HAP-1 (cell line): ENCODE results near the gene SLC24A5.

ENCODE experiments used
- DNase-seq, 2 experiments: peaks; one replicate each; pipeline ENCODE4 v3.0.0-alpha.2; 2016 to 2020; ENCODE audit warnings: low spot score in 2 of 2
- H3K27me3 ChIP-seq: fragments of 250-450 bp; sonication (Bioruptor Pico); 2 replicates; pipeline ENCODE4 v1.5.1; 2020; ENCODE audit warnings: low read depth, mild to moderate bottlenecking, moderate library complexity
- H3K36me3 ChIP-seq: fragments of 250-450 bp; sonication (Bioruptor Pico); replicated peaks from 2 replicates; pipeline ENCODE4 v1.5.1; 2020; ENCODE audit warnings: mild to moderate bottlenecking
- H3K4me1 ChIP-seq: fragments of 250-450 bp; sonication (Bioruptor Pico); 2 replicates; pipeline ENCODE4 v1.5.1; 2020; ENCODE audit warnings: mild to moderate bottlenecking
- H3K4me3 ChIP-seq: fragments of 250-450 bp; sonication (Bioruptor Pico); 2 replicates; pipeline ENCODE4 v1.5.1; 2020; ENCODE audit warnings: mild to moderate bottlenecking, moderate library complexity
- H3K9me3 ChIP-seq: fragments of 250-450 bp; sonication (Bioruptor Pico); 2 replicates; pipeline ENCODE4 v1.5.1; 2020; ENCODE audit warnings: mild to moderate bottlenecking, moderate library complexity
- in situ Hi-C: fragments of 300-500 bp; cut with MboI; formaldehyde crosslinking; loops from 3 replicates; pipeline ENCODE4 v1.14.3; 2020; ENCODE audit warnings: low sequenced_read_pairs, inconsistent platforms, mixed read lengths

Gene SLC24A5

GRCh38 chr15:48096355-48096786 is 24.4 kb upstream of the SLC24A5 start:
- Histone ChIP-seq H3K36me3 (no peaks in the 10 kb centered on the region), H3K9me3 (no peaks in the 10 kb centered on the region), H3K4me3 (no peak overlapping the region), H3K4me1 (peaks cover under 1% of the 10 kb centered on the region; the same call in 1 of the 2 replicates), H3K27me3 (no peaks in the 10 kb centered on the region; the same call in 1 of the 2 replicates)
- no peak for DNase-seq
- in situ Hi-C loops = no loop called here

GRCh38 chr15:48096813-48097212 is 24.0 kb upstream of the SLC24A5 start:
- H3K9me3 ChIP-seq = no peaks in the 10 kb centered on the region
- no peaks in the 10 kb centered on the region for H3K36me3 ChIP-seq
- no peaks in the 10 kb centered on the region for H3K4me1 ChIP-seq
- no peak for DNase-seq
- no peak overlapping the region for H3K4me3 ChIP-seq
- in situ Hi-C loops = no loop called here
- H3K27me3 ChIP-seq = no peaks in the 10 kb centered on the region

DNA sequence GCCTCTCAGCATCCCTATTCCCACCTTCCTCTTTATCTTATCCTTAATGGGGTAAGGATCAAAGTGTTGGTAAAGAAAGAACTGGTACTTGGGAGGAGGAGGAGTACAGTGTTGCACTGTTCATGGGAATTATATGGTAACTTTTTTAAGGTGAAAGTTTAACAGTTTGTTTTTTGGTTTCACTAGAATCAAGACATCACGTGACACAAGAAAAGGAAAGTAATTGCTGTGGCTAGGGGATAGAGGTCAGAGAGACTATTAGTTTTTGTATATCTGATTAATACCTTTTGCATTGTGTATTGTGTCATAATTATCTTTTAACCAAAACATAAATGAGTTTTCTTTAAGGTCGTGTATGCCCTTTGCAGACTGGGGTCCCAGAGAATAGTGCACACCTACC is 23.5 kb upstream of the SLC24A5 start:
- in situ Hi-C loops = no loop called here
- Histone ChIP-seq H3K27me3 (no peaks in the 10 kb centered on the region), H3K9me3 (no peaks in the 10 kb centered on the region), H3K4me1 (no peaks in the 10 kb centered on the region), H3K4me3 (no peak overlapping the region), H3K36me3 (no peaks in the 10 kb centered on the region)
- no peak for DNase-seq

DNA sequence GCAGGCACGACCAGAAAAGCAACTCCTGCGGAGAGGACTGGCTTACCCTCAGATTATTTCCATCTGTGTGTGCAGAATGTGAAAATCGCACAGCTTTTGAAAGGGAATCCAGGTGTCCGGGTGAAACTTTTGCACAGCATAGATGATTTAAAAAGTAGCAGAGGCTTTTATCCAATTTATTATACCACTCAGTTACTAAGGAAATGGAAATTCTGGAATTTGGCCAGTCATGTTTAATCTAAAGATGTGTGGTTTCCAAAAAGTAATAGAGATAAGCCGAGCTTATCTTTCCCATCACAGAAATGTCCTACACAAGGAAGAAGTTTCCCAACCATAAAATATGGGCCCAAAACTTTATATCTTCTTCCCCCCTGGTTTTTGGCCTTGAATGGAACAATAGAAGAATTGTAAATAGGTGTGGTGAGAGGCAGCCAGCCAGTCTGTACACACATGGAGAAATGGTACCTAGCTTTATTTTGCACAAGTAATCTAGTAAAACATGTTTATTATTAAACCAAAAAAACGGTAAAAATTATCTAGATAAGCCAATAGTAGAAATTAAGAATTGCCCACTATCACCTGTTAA is 19.3 kb upstream of the SLC24A5 start:
- in situ Hi-C loops = loop anchor here (25.0 kb wide), 1 partner anchor 186 kb away; no protein-coding TSS in a partner anchor
- no peaks in the 10 kb centered on the region for H3K4me1 ChIP-seq
- no peaks in the 10 kb centered on the region for H3K36me3 ChIP-seq
- H3K4me3 ChIP-seq = no peak overlapping the region
- H3K9me3 ChIP-seq = no peaks in the 10 kb centered on the region
- H3K27me3 ChIP-seq = peaks cover 10% of the 10 kb centered on the region
- DNase-seq = no peak

GRCh38 chr15:48102167-48102566 is 18.6 kb upstream of the SLC24A5 start:
- DNase-seq = no peak
- Histone ChIP-seq H3K4me3 (no peak overlapping the region), H3K36me3 (no peaks in the 10 kb centered on the region), H3K9me3 (no peaks in the 10 kb centered on the region), H3K27me3 (peaks cover 10% of the 10 kb centered on the region), H3K4me1 (no peaks in the 10 kb centered on the region)
- in situ Hi-C loops = loop anchor here (25.0 kb wide), 1 partner anchor 185 kb away; no protein-coding TSS in a partner anchor

- peaks cover 10% of the 10 kb centered on the region for H3K27me3 ChIP-seq
- H3K36me3 ChIP-seq = no peaks in the 10 kb centered on the region
- no peak overlapping the region for H3K4me3 ChIP-seq
- H3K4me1 ChIP-seq = no peaks in the 10 kb centered on the region
- in situ Hi-C loops = loop anchor here (25.0 kb wide), 1 partner anchor 184 kb away; no protein-coding TSS in a partner anchor
- H3K9me3 ChIP-seq = no peaks in the 10 kb centered on the region
- no peak for DNase-seq
Measured at GRCh38 chr15:48103647-48104046, 17.1 kb upstream of the SLC24A5 start.

DNA sequence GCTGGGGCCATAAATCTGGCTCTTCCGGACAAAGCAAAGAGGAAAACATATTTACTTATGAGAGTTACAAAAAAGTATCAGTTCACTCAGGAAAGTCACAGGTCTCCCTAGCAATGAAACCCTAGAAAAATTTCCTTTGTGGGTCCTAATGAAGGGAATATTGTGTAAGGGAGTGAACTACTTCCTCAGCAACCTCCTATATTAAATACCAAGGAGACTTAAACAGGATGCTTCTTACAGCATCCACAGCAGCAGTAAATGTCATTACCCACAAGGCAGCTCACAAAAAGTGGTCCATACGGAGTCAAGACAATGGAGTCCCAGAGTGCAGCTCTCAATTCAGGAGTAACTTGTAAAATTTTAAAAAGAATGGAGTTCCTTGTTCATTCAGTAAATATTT is 14.9 kb upstream of the SLC24A5 start:
- H3K36me3 ChIP-seq = no peaks in the 10 kb centered on the region
- in situ Hi-C loops = loop anchor here (25.0 kb wide), 1 partner anchor 181 kb away; no protein-coding TSS in a partner anchor
- peaks cover 10% of the 10 kb centered on the region for H3K27me3 ChIP-seq
- H3K9me3 ChIP-seq = no peaks in the 10 kb centered on the region
- no peak overlapping the region for H3K4me3 ChIP-seq
- no peak for DNase-seq
- no peaks in the 10 kb centered on the region for H3K4me1 ChIP-seq

DNA sequence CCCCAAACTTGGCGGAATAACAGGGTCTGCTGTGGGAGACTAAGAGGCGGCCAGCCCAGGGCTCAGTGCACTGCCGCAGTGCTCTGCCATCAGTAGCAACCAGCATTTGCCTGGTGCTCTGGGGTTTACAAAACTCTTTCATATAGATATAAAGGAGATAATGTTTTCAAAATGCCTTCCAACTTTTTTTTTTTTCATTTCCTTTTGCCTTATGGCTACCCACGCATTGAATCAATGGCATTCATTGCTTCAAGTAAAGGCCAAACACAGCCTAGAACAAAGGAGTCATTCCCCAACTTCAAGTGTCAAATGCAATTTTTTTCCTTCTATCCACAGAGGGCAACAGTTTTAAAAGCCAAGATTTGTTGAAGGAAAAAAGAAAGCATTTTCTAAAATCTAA is 11.6 kb upstream of the SLC24A5 start:
- Histone ChIP-seq H3K4me3 (no peak overlapping the region), H3K9me3 (no peaks in the 10 kb centered on the region), H3K36me3 (no peaks in the 10 kb centered on the region), H3K27me3 (peaks cover 10% of the 10 kb centered on the region), H3K4me1 (no peaks in the 10 kb centered on the region)
- in situ Hi-C loops = loop anchor here (25.0 kb wide), 1 partner anchor 178 kb away; no protein-coding TSS in a partner anchor
- no peak for DNase-seq

- H3K4me3 ChIP-seq = no peak overlapping the region
- no peaks in the 10 kb centered on the region for H3K9me3 ChIP-seq
- DNase-seq = no peak
- no peaks in the 10 kb centered on the region for H3K4me1 ChIP-seq
- H3K27me3 ChIP-seq = peaks cover 10% of the 10 kb centered on the region
- in situ Hi-C loops = loop anchor here (25.0 kb wide), 1 partner anchor 177 kb away; no protein-coding TSS in a partner anchor
- H3K36me3 ChIP-seq = no peaks in the 10 kb centered on the region
Measured at GRCh38 chr15:48109856-48110531, 10.8 kb upstream of the SLC24A5 start.

GRCh38 chr15:48112242-48112641 is 8.5 kb upstream of the SLC24A5 start:
- H3K4me1 ChIP-seq = no peaks in the 10 kb centered on the region
- H3K36me3 ChIP-seq = no peaks in the 10 kb centered on the region
- peak; percentile 28 to 55 for DNase-seq
- peaks cover 8% of the 10 kb centered on the region; the same call in 1 of the 2 replicates for H3K27me3 ChIP-seq
- in situ Hi-C loops = loop anchor here (25.0 kb wide), 1 partner anchor 175 kb away; no protein-coding TSS in a partner anchor
- H3K9me3 ChIP-seq = no peaks in the 10 kb centered on the region
- no peak overlapping the region for H3K4me3 ChIP-seq

DNA sequence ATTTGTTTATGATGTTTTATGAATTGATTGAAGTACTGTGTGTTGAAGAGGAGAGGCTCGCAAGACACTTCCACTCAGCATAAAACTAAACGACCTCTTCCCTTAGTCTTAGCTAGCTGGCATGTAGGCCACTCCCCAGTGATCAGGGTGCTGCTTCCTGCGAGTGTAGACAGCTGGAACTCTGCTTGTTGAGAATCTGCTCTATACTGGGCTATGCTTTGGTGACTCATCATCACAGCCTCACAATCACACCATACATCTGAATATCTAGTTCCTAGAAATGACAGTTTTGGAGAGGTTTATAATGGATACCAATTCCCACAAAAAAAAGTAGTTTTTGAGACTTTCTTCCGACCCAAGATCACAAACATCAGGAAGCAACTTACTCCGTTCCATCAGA is 1.5 kb upstream of the SLC24A5 start:
- H3K9me3 ChIP-seq = no peaks in the 10 kb centered on the region
- H3K4me3 ChIP-seq = no peak overlapping the region
- peaks cover 13% of the 10 kb centered on the region; the same call in 1 of the 2 replicates for H3K27me3 ChIP-seq
- no peak for DNase-seq
- no peaks in the 10 kb centered on the region for H3K4me1 ChIP-seq
- in situ Hi-C loops = loop anchor here (25.0 kb wide), 1 partner anchor 168 kb away; no protein-coding TSS in a partner anchor
- no peaks in the 10 kb centered on the region for H3K36me3 ChIP-seq

- Histone ChIP-seq H3K4me1 (no peaks in the 10 kb centered on the region), H3K27me3 (peaks cover 7% of the 10 kb centered on the region), H3K36me3 (no peaks in the 10 kb centered on the region), H3K9me3 (no peaks in the 10 kb centered on the region), H3K4me3 (no peak overlapping the region)
- in situ Hi-C loops = loop anchor here (25.0 kb wide), 1 partner anchor 165 kb away; no protein-coding TSS in a partner anchor
- no peak for DNase-seq
Measured at GRCh38 chr15:48121849-48122248, 1.1 kb downstream of the SLC24A5 start.

- in situ Hi-C loops = no loop called here
- DNase-seq = no peak
- no peaks in the 10 kb centered on the region for H3K9me3 ChIP-seq
- peaks cover 3% of the 10 kb centered on the region; the same call in 1 of the 2 replicates for H3K27me3 ChIP-seq
- no peak overlapping the region for H3K4me3 ChIP-seq
- H3K36me3 ChIP-seq = no peaks in the 10 kb centered on the region
- peaks cover 18% of the 10 kb centered on the region for H3K4me1 ChIP-seq
Measured at GRCh38 chr15:48126667-48127355, 6.0 kb downstream of the SLC24A5 start.
